ENCODE measurements around the gene NCAPH2. TPM values are rescaled to one million over a fixed set of nuclear protein-coding genes. Genes with fewer than 3 reads are reported as not detected.
"Not testable (repeated sequence)": the region's sequence is repeated elsewhere in the genome, so short reads cannot be mapped to it uniquely, and the experiment has no call there.

NCAPH2 gene
- total RNA-seq, 4 donors from 2014 or later: 34.8 to 45.0 (median 42.1) TPM

DNA sequence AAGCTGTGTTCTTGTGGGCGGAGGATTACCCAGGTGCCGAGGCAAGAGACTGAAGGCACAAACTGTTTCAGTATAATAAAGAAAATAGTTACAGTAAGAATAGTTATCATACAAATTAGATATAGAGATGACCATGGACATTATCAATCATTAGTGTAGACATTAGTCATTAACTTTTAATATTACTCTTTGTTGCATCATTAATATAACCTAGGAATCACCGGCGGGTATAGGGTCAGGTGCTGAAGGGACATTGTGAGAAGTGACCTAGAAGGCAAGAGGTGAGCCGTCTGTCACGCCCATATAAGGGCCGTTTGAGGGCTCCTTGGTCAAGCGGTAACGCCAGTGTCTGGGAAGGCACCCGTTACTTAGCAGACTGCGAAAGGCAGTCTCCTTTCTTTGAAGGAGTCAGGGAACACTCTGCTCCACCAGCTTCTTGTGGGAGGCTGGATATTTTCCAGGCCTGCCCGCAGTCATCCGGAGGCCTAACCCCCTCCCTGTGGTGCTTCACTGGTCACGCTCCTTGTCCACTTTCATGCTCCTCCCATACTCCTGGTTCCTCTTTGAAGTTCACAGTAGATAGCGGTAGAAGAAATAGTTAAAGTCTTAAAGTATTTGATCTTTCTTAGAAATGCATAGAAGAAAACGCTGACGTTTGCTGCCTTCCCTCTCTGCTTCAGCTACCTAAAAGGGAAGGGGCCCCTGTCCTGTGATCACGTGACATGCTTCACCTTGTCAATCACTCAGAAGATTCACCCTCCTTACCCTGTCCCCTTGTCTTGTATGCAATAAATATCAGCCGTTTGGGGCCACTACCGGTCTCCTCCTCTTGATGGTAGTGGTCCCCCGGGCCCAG is 26.1 kb downstream of the NCAPH2 start:
- H3K27me3 ChIP-seq: peaks cover 98% of the 10 kb centered on the region
- ATAC-seq, H3K4me3 ChIP-seq, H3K9me3 ChIP-seq, H3K36me3 ChIP-seq, H3K27ac ChIP-seq: not testable (repeated sequence)
- peak in 1 of 2 donors; percentile 25 for TF ChIP-seq POLR2A (IDR thresholded peaks at IDR 0.05)
- WGBS, 2 donors (ENCODE audit: low coverage in 1 of 2): 49 to 79% methylated on average over 11 to 21 of the region's 21 CpGs
- H3K4me1 ChIP-seq: peaks cover 0 to 45% (median 19%) of the 10 kb centered on the region in 3 donors

- H3K27ac ChIP-seq: no peak overlapping the region
- TF ChIP-seq EP300 (IDR thresholded peaks at IDR 0.05) (no peak), POLR2AphosphoS5 (IDR thresholded peaks at IDR 0.05) (no peak), POLR2A (IDR thresholded peaks at IDR 0.05) (no peak), CTCF (IDR thresholded peaks at IDR 0.05) (no peak)
- H3K4me1 ChIP-seq: peaks cover 0 to 37% (median 16%) of the 10 kb centered on the region in 3 donors
- H3K4me3 ChIP-seq: no peak overlapping the region
- H3K27me3 ChIP-seq: peaks cover 97% of the 10 kb centered on the region
- no peaks in the 10 kb centered on the region for H3K9me3 ChIP-seq
- H3K36me3 ChIP-seq: no peaks in the 10 kb centered on the region
- ATAC-seq: no peak
- WGBS, 2 donors (ENCODE audit: low coverage in 1 of 2): 75% methylated on average over 6 of the region's 8 CpGs; no CpG with 5 or more reads in 1 of the 2 donors
These were observed 27.1 kb downstream of the NCAPH2 start for GRCh38 chr22:50535113-50535512.

DNA sequence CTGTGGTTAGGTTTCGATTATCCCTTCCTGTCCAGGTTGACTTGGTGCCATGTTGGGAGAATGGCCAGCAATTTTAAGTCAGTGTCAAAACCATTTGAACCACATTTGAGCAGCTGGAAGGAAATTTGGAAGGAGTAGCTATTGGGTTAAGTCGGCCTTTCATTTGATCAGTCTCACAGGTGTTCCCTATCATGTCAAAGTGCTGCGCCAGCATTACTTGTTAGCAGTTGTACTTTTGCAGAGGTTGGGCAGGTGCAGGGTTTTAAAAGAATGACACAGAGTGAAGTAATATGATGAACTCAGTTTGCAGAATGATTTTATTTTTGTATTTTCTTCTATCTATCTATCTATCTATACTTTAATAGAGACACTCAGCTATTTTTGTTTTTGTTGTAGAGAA is 28.2 kb downstream of the NCAPH2 start:
- H3K27me3 ChIP-seq: peaks cover 86% of the 10 kb centered on the region
- no peak for ATAC-seq

GRCh38 chr22:50537765-50538164 is 29.7 kb downstream of the NCAPH2 start:
- H3K27ac ChIP-seq: peak overlapping the region in 3 of 4 donors; percentile 68 to 85 (median 74)
- no peaks in the 10 kb centered on the region for H3K9me3 ChIP-seq
- H3K36me3 ChIP-seq: no peaks in the 10 kb centered on the region
- no peak for ATAC-seq
- H3K4me3 ChIP-seq: no peak overlapping the region
- H3K4me1 ChIP-seq: peaks cover 0 to 11% (median 0%) of the 10 kb centered on the region in 3 donors
- H3K27me3 ChIP-seq: peaks cover 71% of the 10 kb centered on the region
- WGBS, 2 donors (ENCODE audit: low coverage in 1 of 2): 74 to 78% methylated on average over 6 to 13 of the region's 13 CpGs
- TF ChIP-seq EP300 (IDR thresholded peaks at IDR 0.05) (no peak), POLR2AphosphoS5 (IDR thresholded peaks at IDR 0.05) (no peak), POLR2A (IDR thresholded peaks at IDR 0.05) (no peak)

More for the DNA sequence above, 28.2 kb downstream of the NCAPH2 start:
- Histone ChIP-seq H3K4me3 (no peak overlapping the region), H3K36me3 (no peaks in the 10 kb centered on the region), H3K27ac (no peak overlapping the region), H3K9me3 (no peaks in the 10 kb centered on the region), H3K4me1 (peaks cover 0 to 26% (median 12%) of the 10 kb centered on the region in 3 donors)
- TF ChIP-seq POLR2AphosphoS5 (IDR thresholded peaks at IDR 0.05): no peak
- no peak for TF ChIP-seq EP300 (IDR thresholded peaks at IDR 0.05)
- TF ChIP-seq CTCF (IDR thresholded peaks at IDR 0.05): no peak
- TF ChIP-seq POLR2A (IDR thresholded peaks at IDR 0.05): no peak
- WGBS, 2 donors (ENCODE audit: low coverage in 1 of 2): 30 to 49% methylated on average over 2 to 3 of the region's 3 CpGs

GRCh38 chr22:50540381-50540780 is 32.4 kb downstream of the NCAPH2 start:
- no peak for ATAC-seq
- TF ChIP-seq POLR2AphosphoS5 (IDR thresholded peaks at IDR 0.05) (no peak), CTCF (IDR thresholded peaks at IDR 0.05) (no peak), POLR2A (IDR thresholded peaks at IDR 0.05) (no peak), EP300 (IDR thresholded peaks at IDR 0.05) (no peak)
- Histone ChIP-seq H3K36me3 (no peaks in the 10 kb centered on the region), H3K4me3 (no peak overlapping the region), H3K4me1 (peaks cover 0 to 20% (median 9%) of the 10 kb centered on the region in 3 donors), H3K27me3 (peaks cover 66% of the 10 kb centered on the region), H3K9me3 (no peaks in the 10 kb centered on the region), H3K27ac (peak overlapping the region in 2 of 4 donors; percentile 68 to 74)
- WGBS, 2 donors (ENCODE audit: low coverage in 1 of 2): 82 to 91% methylated on average over 10 of the region's 10 CpGs

GRCh38 chr22:50541667-50542026 is 33.6 kb downstream of the NCAPH2 start:
- H3K36me3 ChIP-seq, H3K9me3 ChIP-seq, ATAC-seq, H3K4me3 ChIP-seq: not testable (repeated sequence)
- peaks cover 66% of the 10 kb centered on the region for H3K27me3 ChIP-seq
- peak overlapping the region in 1 of 4 donors; percentile 42 for H3K27ac ChIP-seq
- WGBS, 2 donors (ENCODE audit: low coverage in 1 of 2): 48 to 70% methylated on average over 2 to 5 of the region's 5 CpGs
- H3K4me1 ChIP-seq: peaks cover 0 to 21% (median 9%) of the 10 kb centered on the region in 3 donors

Measured in gastroesophageal sphincter (tissue), 4 donors.